A549 treated with CpdA at 1 μM for 4 hours (cell line): ENCODE measurements around the gene BAG2. TPM values are rescaled to one million over a fixed set of nuclear protein-coding genes. Genes with fewer than 3 reads are reported as not detected.

ENCODE experiments used
- total RNA-seq: library from RNA; stranded (reverse); fragments of 200-300 nt; extraction: Qiagen RNA extraction; gene quantifications from 5 replicates; pipeline ENCODE4 v1.2.3, GENCODE V29; 2022; ENCODE audit warnings: low read depth

Gene BAG2
- total RNA-seq: 7.8 to 10.1 TPM (median 9.7 TPM) in 5 replicates

DNA sequence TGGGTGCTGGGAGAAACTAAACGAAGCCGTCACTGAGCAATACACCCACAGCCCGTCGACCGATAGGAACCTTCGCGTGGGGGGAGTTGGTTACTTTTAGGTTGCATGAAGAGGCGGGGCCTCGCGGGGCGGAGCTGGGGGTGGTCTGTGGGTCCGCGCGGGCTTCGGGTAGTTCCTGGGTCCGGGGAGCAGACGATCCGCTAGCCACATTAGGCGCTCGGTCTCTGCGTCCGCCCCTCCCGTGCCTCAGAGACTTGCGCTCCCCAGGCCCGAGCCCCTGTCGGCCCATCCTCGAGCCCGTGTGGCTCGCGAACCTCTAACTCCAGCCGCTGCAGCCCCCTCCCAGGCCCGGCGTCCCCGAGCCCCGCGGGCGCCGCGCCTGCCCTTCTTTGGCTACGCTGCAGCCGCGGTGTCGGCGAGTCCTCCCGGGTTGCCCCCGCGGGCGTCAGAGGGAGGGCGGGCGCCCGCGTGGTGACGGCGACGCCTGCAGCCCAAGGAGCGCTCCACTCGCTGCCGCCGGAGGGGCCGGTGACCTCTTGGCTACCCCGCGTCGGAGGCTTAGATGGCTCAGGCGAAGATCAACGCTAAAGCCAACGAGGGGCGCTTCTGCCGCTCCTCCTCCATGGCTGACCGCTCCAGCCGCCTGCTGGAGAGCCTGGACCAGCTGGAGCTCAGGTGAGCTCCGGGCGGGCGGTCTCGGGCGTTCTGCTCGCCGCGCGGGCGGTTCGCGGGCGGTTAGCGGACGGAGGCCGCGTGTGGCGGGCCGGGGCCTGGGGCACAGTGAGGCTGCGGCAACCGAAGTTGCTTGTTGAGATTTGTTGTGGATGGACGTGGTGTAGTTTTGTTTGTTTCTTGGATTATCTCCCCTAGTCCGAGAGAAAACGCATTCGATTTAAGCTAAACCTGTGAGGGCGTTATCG is at the start of gene BAG2:
Gene BAG2 (plus strand): TSS at position 191 of the 920 bp plus-strand sequence. CDS start 372 bp downstream, at position 563.

DNA sequence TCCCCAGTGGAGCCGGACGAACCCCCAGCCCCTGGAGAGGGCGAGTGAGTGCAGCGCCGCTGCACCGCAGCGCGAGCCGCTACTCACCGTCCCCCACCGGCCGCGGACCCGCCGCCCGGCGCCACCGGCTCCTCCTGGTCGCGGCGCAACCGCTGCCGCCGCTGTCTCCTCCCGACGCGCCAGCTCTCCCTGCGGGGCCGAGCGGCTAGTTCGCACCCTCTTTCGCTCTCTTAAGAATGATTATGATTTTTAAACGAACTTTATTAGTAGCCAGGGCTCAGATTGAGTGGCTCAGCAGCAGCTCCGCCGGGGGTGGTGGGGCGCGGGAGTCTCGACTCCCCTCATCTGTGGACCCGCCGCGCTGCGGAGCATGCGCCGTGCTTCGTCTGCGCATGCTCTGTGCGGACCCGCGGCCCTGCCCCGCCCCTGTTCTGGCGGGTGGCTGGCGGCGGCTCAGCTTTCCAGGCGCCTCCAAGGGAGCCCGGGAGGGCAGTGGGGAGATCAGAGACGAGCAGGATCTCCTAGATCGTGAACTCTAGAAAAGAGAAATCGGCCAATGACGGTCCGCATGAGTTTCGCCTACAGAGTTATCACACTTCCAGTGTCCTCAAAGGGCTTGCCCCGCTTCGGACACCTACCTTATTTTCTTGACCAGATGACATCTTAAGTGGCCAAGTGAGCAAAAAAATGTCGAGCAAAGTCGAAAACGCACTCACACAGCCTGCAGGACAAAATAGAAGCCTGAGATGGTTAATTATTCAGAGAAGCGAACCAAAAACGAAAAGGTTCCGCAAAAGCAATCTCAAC is 50.0 kb downstream of the BAG2 start, which contains the start of gene RAB23:
Gene RAB23 (minus strand): TSS at position 372 of the 807 bp plus-strand sequence. CDS start 11,927 bp downstream, outside the sequence.

Other genes with a start within 250 kb of the BAG2 start
- 0.84 to 1.4 TPM (median 1.2 TPM) in 5 replicates for gene BEND6, start 217.2 kb upstream of the BAG2 start, total RNA-seq
- 3.9 to 5.1 TPM (median 4.7 TPM) in 5 replicates for gene KIAA1586, start 125.6 kb upstream of the BAG2 start, total RNA-seq
- gene ZNF451, start 82.1 kb upstream of the BAG2 start, total RNA-seq: 7.3 to 12.0 TPM (median 8.1 TPM) in 5 replicates
- gene RAB23, start 50.0 kb downstream of the BAG2 start, total RNA-seq: 6.9 to 8.3 TPM (median 7.4 TPM) in 5 replicates
- gene PRIM2, start 145.3 kb downstream of the BAG2 start, total RNA-seq: 11.8 to 15.4 TPM (median 12.5 TPM) in 5 replicates